ENCODE data around the gene AFF3.

The AFF3 gene

DNA sequence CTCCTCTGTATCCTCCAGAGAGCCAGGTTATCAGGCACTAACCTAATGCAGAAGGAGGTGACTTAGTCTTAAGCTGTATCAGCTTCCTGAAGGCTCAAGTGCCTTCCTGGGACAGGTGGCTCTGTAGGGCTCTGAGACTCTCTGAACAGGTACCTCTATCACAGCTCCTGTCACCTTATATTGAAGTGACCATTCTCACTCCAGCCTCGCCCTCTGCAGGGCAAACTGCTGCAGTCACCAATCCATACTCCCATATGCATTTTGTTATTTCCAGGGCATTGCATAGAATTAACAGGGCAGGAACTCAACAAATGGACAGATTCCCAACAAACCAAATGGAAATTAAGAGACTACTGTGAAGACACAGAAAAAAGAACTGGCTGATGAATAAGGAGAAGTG, 449.6 kb downstream of the AFF3 start:
- ChIA-PET POLR2A (ENCODE audit: low non-redundant PET) (no interaction called here), CTCF (no interaction called here)
- DNase-seq (ENCODE audit: low spot score): no peak
- TF ChIP-seq, protein P1, sequence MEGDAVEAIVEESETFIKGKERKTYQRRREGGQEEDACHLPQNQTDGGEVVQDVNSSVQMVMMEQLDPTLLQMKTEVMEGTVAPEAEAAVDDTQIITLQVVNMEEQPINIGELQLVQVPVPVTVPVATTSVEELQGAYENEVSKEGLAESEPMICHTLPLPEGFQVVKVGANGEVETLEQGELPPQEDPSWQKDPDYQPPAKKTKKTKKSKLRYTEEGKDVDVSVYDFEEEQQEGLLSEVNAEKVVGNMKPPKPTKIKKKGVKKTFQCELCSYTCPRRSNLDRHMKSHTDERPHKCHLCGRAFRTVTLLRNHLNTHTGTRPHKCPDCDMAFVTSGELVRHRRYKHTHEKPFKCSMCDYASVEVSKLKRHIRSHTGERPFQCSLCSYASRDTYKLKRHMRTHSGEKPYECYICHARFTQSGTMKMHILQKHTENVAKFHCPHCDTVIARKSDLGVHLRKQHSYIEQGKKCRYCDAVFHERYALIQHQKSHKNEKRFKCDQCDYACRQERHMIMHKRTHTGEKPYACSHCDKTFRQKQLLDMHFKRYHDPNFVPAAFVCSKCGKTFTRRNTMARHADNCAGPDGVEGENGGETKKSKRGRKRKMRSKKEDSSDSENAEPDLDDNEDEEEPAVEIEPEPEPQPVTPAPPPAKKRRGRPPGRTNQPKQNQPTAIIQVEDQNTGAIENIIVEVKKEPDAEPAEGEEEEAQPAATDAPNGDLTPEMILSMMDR (conservative IDR thresholded peaks at IDR 0.05; ENCODE audit: low read depth): no peak
- H3K27ac ChIP-seq: no peak overlapping the region

DNA sequence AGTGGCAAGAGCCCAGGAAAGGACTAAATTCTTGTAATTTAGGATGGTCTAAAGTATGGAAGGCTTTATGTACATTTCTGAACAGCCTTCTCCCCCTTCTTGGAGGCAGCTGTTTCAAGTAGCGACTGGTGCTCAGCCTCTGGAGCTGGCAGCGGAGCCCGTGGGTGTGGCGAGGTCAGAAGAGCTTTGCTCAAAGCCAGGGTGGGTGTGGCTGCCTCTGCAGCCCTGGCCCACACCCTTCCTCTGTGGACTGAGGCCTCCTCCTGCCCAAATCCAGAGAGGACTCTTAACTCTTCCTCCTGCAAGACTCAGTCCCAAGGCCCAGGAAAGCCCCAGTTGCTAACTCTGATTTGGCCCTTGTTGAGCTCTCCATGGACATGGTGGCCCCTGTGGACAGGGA, 450.5 kb downstream of the AFF3 start:
- ChIA-PET CTCF (no interaction called here), POLR2A (ENCODE audit: low non-redundant PET) (no interaction called here)
- no peak overlapping the region for H3K27ac ChIP-seq
- TF ChIP-seq, protein P1 (conservative IDR thresholded peaks at IDR 0.05; ENCODE audit: low read depth): no peak
- no peak for DNase-seq (ENCODE audit: low spot score)

DNA sequence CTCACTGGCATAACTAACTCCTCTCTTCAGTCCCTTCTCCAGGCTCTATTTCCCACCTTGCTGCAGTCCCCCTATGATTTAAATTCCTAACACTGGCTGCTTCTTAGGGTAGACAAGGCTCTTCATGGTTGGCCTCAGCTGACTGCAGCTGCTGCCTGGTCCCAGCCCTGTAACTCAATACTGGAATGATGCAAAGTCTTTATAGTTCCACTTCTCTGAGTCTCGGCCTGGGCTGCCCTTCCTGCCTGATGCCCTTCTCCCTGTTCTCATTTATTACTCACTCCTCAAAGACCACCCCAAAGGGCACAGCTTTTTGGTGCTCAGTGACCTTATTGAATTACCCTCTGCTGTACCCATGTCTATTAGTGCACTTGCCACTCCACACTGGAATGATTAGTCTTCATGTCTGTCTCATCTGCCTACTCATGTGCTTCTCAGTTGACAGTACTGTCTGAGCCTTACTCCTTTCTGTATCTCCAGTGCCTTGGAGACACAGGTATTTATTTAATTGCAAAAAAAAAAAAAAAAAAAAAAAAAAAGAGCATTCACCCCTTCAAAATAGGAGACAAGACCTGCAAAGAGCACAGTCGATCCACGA, 453.1 kb downstream of the AFF3 start:
- CTCF ChIA-PET: interaction anchor here (0.7 kb wide), 1 partner anchor 130 kb away, joined by 3 read pairs; no protein-coding TSS in a partner anchor
- TF ChIP-seq, protein P1 (conservative IDR thresholded peaks at IDR 0.05; ENCODE audit: low read depth): no peak
- DNase-seq (ENCODE audit: low spot score): no peak
- POLR2A ChIA-PET (ENCODE audit: low non-redundant PET): no interaction called here
- no peak overlapping the region for H3K27ac ChIP-seq

DNA sequence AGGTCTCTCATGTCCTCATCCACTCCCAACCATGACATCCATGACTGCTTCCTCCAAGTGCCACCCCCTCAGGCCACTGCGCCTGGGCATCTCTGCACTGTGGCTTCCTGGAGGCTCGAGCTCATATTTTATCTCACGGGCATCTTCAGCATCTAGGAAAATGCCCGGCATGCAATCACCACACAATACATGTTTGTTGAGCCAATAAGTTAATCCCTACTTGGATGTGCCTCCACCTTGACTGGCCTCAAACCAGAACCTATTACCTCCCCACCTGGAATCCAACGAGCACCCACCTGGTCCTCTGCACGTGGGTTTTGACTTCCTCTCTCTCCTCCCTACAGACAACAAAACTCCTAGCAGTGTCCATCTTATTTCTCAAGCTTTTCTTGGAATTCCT, 453.7 kb downstream of the AFF3 start:
- TF ChIP-seq, protein P1 (conservative IDR thresholded peaks at IDR 0.05; ENCODE audit: low read depth): no peak
- DNase-seq (ENCODE audit: low spot score): no peak
- H3K27ac ChIP-seq: no peak overlapping the region
- POLR2A ChIA-PET (ENCODE audit: low non-redundant PET): no interaction called here
- CTCF ChIA-PET: interaction anchor here (0.7 kb wide), 1 partner anchor 130 kb away, joined by 3 read pairs; no protein-coding TSS in a partner anchor

DNA sequence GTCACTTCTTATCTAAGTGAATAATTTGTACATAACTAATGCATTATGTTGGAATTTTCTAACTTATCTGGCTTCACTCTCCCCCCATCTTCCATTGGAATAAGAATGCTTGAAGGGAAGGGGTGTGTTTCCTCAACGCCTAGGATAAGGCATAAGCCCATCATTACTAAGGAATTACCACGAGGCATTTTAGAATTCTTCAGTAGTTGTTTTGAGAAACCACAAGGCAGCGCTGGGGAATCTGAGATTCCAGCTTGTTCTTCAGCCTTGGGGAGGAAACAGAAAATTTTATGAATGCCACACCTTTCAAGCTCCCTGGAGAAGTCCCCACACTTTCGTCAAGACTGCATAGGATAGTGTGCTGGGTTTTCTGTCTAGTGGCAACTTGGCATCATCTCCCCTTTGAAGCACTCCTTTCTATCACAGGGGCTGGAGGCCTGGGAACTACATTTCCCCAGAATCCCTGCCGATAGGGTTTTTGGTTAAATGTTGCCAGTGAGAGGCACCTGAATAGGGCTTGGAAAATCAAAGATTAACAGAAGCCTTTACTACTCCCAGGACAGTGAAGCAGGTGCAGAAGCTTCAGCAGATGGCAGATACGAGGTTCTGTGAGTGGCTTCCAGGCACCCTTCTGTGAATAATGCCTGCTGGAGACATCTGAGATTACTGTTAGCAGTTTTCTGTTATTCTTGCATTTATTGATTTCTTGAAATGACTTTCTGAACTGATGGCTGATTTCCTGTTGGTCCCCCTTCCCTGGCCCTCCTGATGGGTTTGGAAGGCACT, 459.9 kb downstream of the AFF3 start:
- H3K27ac ChIP-seq: no peak overlapping the region
- no peak for DNase-seq (ENCODE audit: low spot score)
- CTCF ChIA-PET: interaction anchor here (0.9 kb wide), 1 partner anchor 16 kb away, joined by 5 read pairs; no protein-coding TSS in a partner anchor
- POLR2A ChIA-PET (ENCODE audit: low non-redundant PET): no interaction called here
- TF ChIP-seq, protein P1 (conservative IDR thresholded peaks at IDR 0.05; ENCODE audit: low read depth): no peak

DNA sequence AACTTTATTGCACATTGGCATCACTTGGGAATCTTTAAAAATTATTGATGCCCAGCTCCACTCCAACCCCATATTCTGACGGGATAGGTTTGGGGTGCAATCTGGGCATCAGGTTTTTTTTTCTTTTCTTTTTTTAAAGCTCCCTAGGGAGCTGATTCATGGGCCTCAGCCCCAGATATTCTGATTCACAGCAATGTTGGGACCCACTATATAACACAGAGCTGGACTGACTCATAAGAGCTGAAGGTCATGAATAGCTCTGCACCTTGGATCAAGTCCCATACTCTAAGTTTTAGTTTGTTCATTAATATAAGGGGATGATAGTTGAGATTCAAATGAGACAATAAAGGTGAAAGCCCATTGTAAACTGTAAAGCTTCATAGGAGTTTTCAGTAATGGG, 461.4 kb downstream of the AFF3 start:
- no peak overlapping the region for H3K27ac ChIP-seq
- TF ChIP-seq, protein P1 (conservative IDR thresholded peaks at IDR 0.05; ENCODE audit: low read depth): no peak
- POLR2A ChIA-PET (ENCODE audit: low non-redundant PET): no interaction called here
- no peak for DNase-seq (ENCODE audit: low spot score)
- CTCF ChIA-PET: no interaction called here
